ENCODE results near the gene AGO3.

The AGO3 gene

GRCh38 chr1:36085686-36086526 is 155.0 kb downstream of the AGO3 start:
- H3K36me3 ChIP-seq, result peaks cover 5% of the 10 kb centered on the region
- no peaks in the 10 kb centered on the region for H3K27me3 ChIP-seq
- no peak overlapping the region for H3K9ac ChIP-seq
- H3K4me2 ChIP-seq, result peak overlapping the region; percentile 96
- H3K9me3 ChIP-seq, result no peaks in the 10 kb centered on the region
- H3K4me1 ChIP-seq, result peaks cover 84% of the 10 kb centered on the region
- no peak overlapping the region for H3K4me3 ChIP-seq
- TF ChIP-seq Cebpa-rat (IDR thresholded peaks at IDR 0.05), result no peak
- peaks cover 10% of the 10 kb centered on the region; the same call in 1 of the 2 replicates for H4K20me1 ChIP-seq
- H3K27ac ChIP-seq, result peak overlapping the region; percentile 94

- Histone ChIP-seq H3K27ac (peak overlapping the region; percentile 94), H3K36me3 (peaks cover 13% of the 10 kb centered on the region), H3K27me3 (no peaks in the 10 kb centered on the region), H3K4me1 (peaks cover 91% of the 10 kb centered on the region), H3K4me2 (peak overlapping the region; percentile 96), H4K20me1 (peaks cover 18% of the 10 kb centered on the region; the same call in 1 of the 2 replicates), H3K4me3 (peak overlapping the region; percentile 91), H3K9me3 (no peaks in the 10 kb centered on the region), H3K9ac (peak overlapping the region; percentile 89)
- TF ChIP-seq Cebpa-rat (IDR thresholded peaks at IDR 0.05), result no peak
Measured at GRCh38 chr1:36086529-36087232, 155.8 kb downstream of the AGO3 start.

- Histone ChIP-seq H3K4me3 (peak overlapping the region; percentile 91), H3K36me3 (peaks cover 21% of the 10 kb centered on the region), H4K20me1 (peaks cover 26% of the 10 kb centered on the region; the same call in 1 of the 2 replicates), H3K4me1 (peaks cover 91% of the 10 kb centered on the region), H3K27ac (peak overlapping the region; percentile 94), H3K9ac (peak overlapping the region; percentile 89), H3K27me3 (no peaks in the 10 kb centered on the region), H3K4me2 (peak overlapping the region; percentile 96), H3K9me3 (no peaks in the 10 kb centered on the region)
- no peak for TF ChIP-seq Cebpa-rat (IDR thresholded peaks at IDR 0.05)
Measured at GRCh38 chr1:36087233-36088123, 156.6 kb downstream of the AGO3 start.

- H3K36me3 ChIP-seq, result peaks cover 28% of the 10 kb centered on the region
- peak overlapping the region; percentile 96 for H3K4me2 ChIP-seq
- H3K4me3 ChIP-seq, result peak overlapping the region; percentile 91
- no peaks in the 10 kb centered on the region for H3K9me3 ChIP-seq
- no peaks in the 10 kb centered on the region for H3K27me3 ChIP-seq
- H4K20me1 ChIP-seq, result peaks cover 33% of the 10 kb centered on the region
- TF ChIP-seq Cebpa-rat (IDR thresholded peaks at IDR 0.05), result no peak
- peak overlapping the region; percentile 89 for H3K9ac ChIP-seq
- peak overlapping the region; percentile 94 for H3K27ac ChIP-seq
- peaks cover 92% of the 10 kb centered on the region for H3K4me1 ChIP-seq
Measured at GRCh38 chr1:36088265-36088576, 157.3 kb downstream of the AGO3 start.

- TF ChIP-seq Cebpa-rat (IDR thresholded peaks at IDR 0.05), result no peak
- H3K27ac ChIP-seq, result peak within 1 kb of the TSS; percentile 94
- H3K27me3 ChIP-seq, result no peaks in the 10 kb centered on the region
- H3K9me3 ChIP-seq, result no peaks in the 10 kb centered on the region
- peaks cover 39% of the 10 kb centered on the region for H4K20me1 ChIP-seq
- peaks cover 92% of the 10 kb centered on the region for H3K4me1 ChIP-seq
- peaks cover 34% of the 10 kb centered on the region for H3K36me3 ChIP-seq
- peak within 1 kb of the TSS; percentile 91 for H3K4me3 ChIP-seq
- peak within 1 kb of the TSS; percentile 89 for H3K9ac ChIP-seq
- peak within 1 kb of the TSS; percentile 96 for H3K4me2 ChIP-seq
Measured at GRCh38 chr1:36088577-36089392, 157.9 kb downstream of the AGO3 start, which contains the start of gene ADPRS. Gene ADPRS, plus strand, starts transcription at chr1:36088892. Its CDS starts 13 bp downstream, at chr1:36088905.

GRCh38 chr1:36089393-36090121 is 158.7 kb downstream of the AGO3 start:
- no peaks in the 10 kb centered on the region for H3K9me3 ChIP-seq
- peak overlapping the region; percentile 91 for H3K4me3 ChIP-seq
- H3K9ac ChIP-seq, result peak overlapping the region; percentile 89
- peak overlapping the region; percentile 96 for H3K4me2 ChIP-seq
- peak overlapping the region; percentile 94 for H3K27ac ChIP-seq
- peaks cover 36% of the 10 kb centered on the region for H3K36me3 ChIP-seq
- peaks cover 92% of the 10 kb centered on the region for H3K4me1 ChIP-seq
- TF ChIP-seq Cebpa-rat (IDR thresholded peaks at IDR 0.05), result no peak
- H3K27me3 ChIP-seq, result no peaks in the 10 kb centered on the region
- peaks cover 47% of the 10 kb centered on the region for H4K20me1 ChIP-seq

GRCh38 chr1:36091141-36091540 is 160.2 kb downstream of the AGO3 start:
- H3K4me3 ChIP-seq, result no peak overlapping the region
- peaks cover 51% of the 10 kb centered on the region for H4K20me1 ChIP-seq
- H3K36me3 ChIP-seq, result peaks cover 49% of the 10 kb centered on the region
- H3K9ac ChIP-seq, result 0 out of 2 replicates have a peak overlapping the region, but pooled peaks have one; percentile 64
- TF ChIP-seq Cebpa-rat (IDR thresholded peaks at IDR 0.05), result no peak
- peaks cover 92% of the 10 kb centered on the region for H3K4me1 ChIP-seq
- H3K27me3 ChIP-seq, result no peaks in the 10 kb centered on the region
- peak overlapping the region; percentile 25; the same call in 1 of the 2 replicates for H3K27ac ChIP-seq
- H3K9me3 ChIP-seq, result no peaks in the 10 kb centered on the region
- peak overlapping the region; percentile 96 for H3K4me2 ChIP-seq

- Histone ChIP-seq H3K4me2 (peak overlapping the region; percentile 96), H3K4me3 (no peak overlapping the region), H3K36me3 (peaks cover 49% of the 10 kb centered on the region), H3K4me1 (peaks cover 92% of the 10 kb centered on the region), H3K27ac (peak overlapping the region; percentile 86), H3K9me3 (no peaks in the 10 kb centered on the region), H3K9ac (0 out of 2 replicates have a peak overlapping the region, but pooled peaks have one; percentile 64), H3K27me3 (no peaks in the 10 kb centered on the region), H4K20me1 (peaks cover 51% of the 10 kb centered on the region)
- TF ChIP-seq Cebpa-rat (IDR thresholded peaks at IDR 0.05), result no peak
Measured at GRCh38 chr1:36091698-36092097, 160.8 kb downstream of the AGO3 start.

All from BLaER1 (cell line).